HEK293 (cell line): ENCODE measurements around the gene C16orf74.

Experiments used
- CTCF ChIA-PET: fragments of 350-600 bp; formaldehyde crosslinking; extraction: SDS; loops from one replicate; lab custom pipeline; 2021; ENCODE audit warnings: antibody characterized with exemption; lab: Yijun Ruan, JAX
- POLR2A ChIA-PET: fragments of 300-600 bp; formaldehyde crosslinking; extraction: SDS; loops from one replicate; lab custom pipeline; 2020; ENCODE audit warnings: antibody characterized with exemption, inconsistent platforms; lab: Yijun Ruan, JAX
- H3K27ac ChIP-seq: fragments of 200-500 bp; sonication (Bioruptor generic); 2 replicates; pipeline ENCODE4 v1.5.1; 2014; ENCODE audit warnings: low read depth, low read length, control low read depth, inconsistent platforms; ENCODE audit errors: extremely low read depth
- H3K36me3 ChIP-seq, 2 experiments: fragments of 200-500 bp in 1 of 2; sonication (Bioruptor generic) in 1 of 2; 1 replicate in 1 of 2; 2 replicates in 1 of 2; pipeline ENCODE4 v1.5.1; 2014 to 2017; ENCODE audit warnings: inconsistent platforms in 2 of 2, low read length in 2 of 2; ENCODE audit not compliant: control insufficient read depth in 2 of 2, insufficient read depth in 1 of 2
- H3K4me1 ChIP-seq: fragments of 200-500 bp; sonication (Bioruptor generic); 2 replicates; pipeline ENCODE4 v1.5.1; 2014; ENCODE audit warnings: mild to moderate bottlenecking, low read length, inconsistent platforms; ENCODE audit not compliant: control insufficient read depth, insufficient read depth
- H3K4me3 ChIP-seq: 2 replicates; pipeline ENCODE4 v1.5.1; 2011; ENCODE audit warnings: low read depth, mild to moderate bottlenecking, control low read depth, low read length, moderate library complexity
- H3K9me3 ChIP-seq: fragments of 200-500 bp; sonication (Bioruptor generic); 2 replicates; pipeline ENCODE4 v1.5.1; 2014; ENCODE audit warnings: low read depth, low read length, inconsistent platforms; ENCODE audit not compliant: control insufficient read depth, insufficient read depth
- BCL11A ChIP-seq: fragments of 450-650 bp; formaldehyde crosslinking; IDR thresholded peaks from 2 replicates; pipeline ENCODE4 v1.5.1; 2016; ENCODE audit warnings: low read depth, missing biosample characterization, missing genetic modification characterization
- EGR2 ChIP-seq: fragments of 450-650 bp; formaldehyde crosslinking; IDR thresholded peaks from 2 replicates; pipeline ENCODE4 v1.5.1; 2016; ENCODE audit warnings: low read depth, missing biosample characterization, missing genetic modification characterization
- KLF16 ChIP-seq: fragments of 450-650 bp; formaldehyde crosslinking; IDR thresholded peaks from 2 replicates; pipeline ENCODE4 v1.5.1; 2017; ENCODE audit warnings: missing biosample characterization, missing genetic modification characterization
- KLF8 ChIP-seq: fragments of 450-650 bp; formaldehyde crosslinking; IDR thresholded peaks from 2 replicates; pipeline ENCODE4 v1.5.1; 2016; ENCODE audit warnings: missing biosample characterization, missing genetic modification characterization
- OVOL3 ChIP-seq: fragments of 450-650 bp; formaldehyde crosslinking; IDR thresholded peaks from 2 replicates; pipeline ENCODE4 v1.5.1; 2016; ENCODE audit warnings: missing biosample characterization, missing genetic modification characterization
- SP3 ChIP-seq: fragments of 450-650 bp; formaldehyde crosslinking; IDR thresholded peaks from 2 replicates; pipeline ENCODE4 v1.5.1; 2016; ENCODE audit warnings: missing biosample characterization, missing genetic modification characterization
- TRIM28 ChIP-seq: IDR thresholded peaks from 2 replicates; pipeline ENCODE4 v1.6.1; 2011; ENCODE audit warnings: low read length, control low read depth, borderline replicate concordance
- YY2 ChIP-seq: fragments of 450-650 bp; formaldehyde crosslinking; IDR thresholded peaks from 2 replicates; pipeline ENCODE4 v1.5.1; 2016; ENCODE audit warnings: missing biosample characterization, missing genetic modification characterization
- ZBTB17 ChIP-seq: fragments of 450-650 bp; formaldehyde crosslinking; IDR thresholded peaks from 2 replicates; pipeline ENCODE4 v1.5.1; 2016; ENCODE audit warnings: missing biosample characterization, missing genetic modification characterization
- ZBTB20 ChIP-seq: fragments of 450-650 bp; formaldehyde crosslinking; IDR thresholded peaks from 2 replicates; pipeline ENCODE4 v1.5.1; 2016; ENCODE audit warnings: missing biosample characterization, missing genetic modification characterization
- ZBTB8A ChIP-seq: fragments of 450-650 bp; formaldehyde crosslinking; IDR thresholded peaks from 2 replicates; pipeline ENCODE4 v1.5.1; 2016; ENCODE audit warnings: missing biosample characterization, missing genetic modification characterization
- ZFP69B ChIP-seq: fragments of 450-650 bp; formaldehyde crosslinking; IDR thresholded peaks from 2 replicates; pipeline ENCODE4 v1.5.1; 2016; ENCODE audit warnings: missing biosample characterization, missing genetic modification characterization
- ZNF324 ChIP-seq: fragments of 450-650 bp; formaldehyde crosslinking; IDR thresholded peaks from 2 replicates; pipeline ENCODE4 v1.5.1; 2016; ENCODE audit warnings: missing biosample characterization, missing genetic modification characterization
- ZNF335 ChIP-seq: fragments of 450-650 bp; formaldehyde crosslinking; conservative IDR thresholded peaks from 2 replicates; pipeline ENCODE4 v1.5.1; 2016; ENCODE audit warnings: missing biosample characterization, missing genetic modification characterization
- ZNF501 ChIP-seq: fragments of 450-650 bp; formaldehyde crosslinking; IDR thresholded peaks from 2 replicates; pipeline ENCODE4 v1.5.1; 2016; ENCODE audit warnings: missing biosample characterization, missing genetic modification characterization
- ZNF544 ChIP-seq: fragments of 450-650 bp; formaldehyde crosslinking; IDR thresholded peaks from 2 replicates; pipeline ENCODE4 v1.5.0; 2017; ENCODE audit warnings: missing biosample characterization, missing genetic modification characterization
- ZNF76 ChIP-seq: fragments of 450-650 bp; formaldehyde crosslinking; IDR thresholded peaks from 2 replicates; pipeline ENCODE4; 2016; ENCODE audit warnings: low read depth, missing biosample characterization, missing genetic modification characterization, borderline replicate concordance
- ZSCAN30 ChIP-seq: fragments of 450-650 bp; IDR thresholded peaks from 2 replicates; pipeline ENCODE4 v1.5.1; 2018; ENCODE audit warnings: missing biosample characterization, mild to moderate bottlenecking, missing genetic modification characterization, moderate library complexity
- ZXDB ChIP-seq: fragments of 450-650 bp; formaldehyde crosslinking; IDR thresholded peaks from 2 replicates; pipeline ENCODE4 v1.5.1; 2016; ENCODE audit warnings: missing biosample characterization, missing genetic modification characterization
- TF ChIP-seq, protein P1 (sequence below): fragments of 450-650 bp; formaldehyde crosslinking; IDR thresholded peaks from 2 replicates; pipeline ENCODE4 v1.5.1; 2016; ENCODE audit warnings: missing biosample characterization, missing genetic modification characterization
- TF ChIP-seq, protein P2 (sequence below): fragments of 450-650 bp; formaldehyde crosslinking; IDR thresholded peaks from 2 replicates; pipeline ENCODE4 v1.5.1; 2016; ENCODE audit warnings: missing biosample characterization, missing genetic modification characterization
- TF ChIP-seq, protein P3 (sequence below): fragments of 450-650 bp; formaldehyde crosslinking; optimal IDR thresholded peaks from 2 replicates; pipeline ENCODE3; 2016; ENCODE audit warnings: missing biosample characterization, mild to moderate bottlenecking, missing genetic modification characterization
- TF ChIP-seq, protein P4 (sequence below): fragments of 450-650 bp; formaldehyde crosslinking; IDR thresholded peaks from 2 replicates; pipeline ENCODE4 v1.5.1; 2016; ENCODE audit warnings: missing biosample characterization, missing genetic modification characterization
- TF ChIP-seq, protein P5 (sequence below): fragments of 450-650 bp; formaldehyde crosslinking; IDR thresholded peaks from 2 replicates; pipeline ENCODE4 v1.5.1; 2016; ENCODE audit warnings: missing biosample characterization, missing genetic modification characterization, low read depth
- TF ChIP-seq, protein P6 (sequence below): fragments of 450-650 bp; formaldehyde crosslinking; IDR thresholded peaks from 2 replicates; pipeline ENCODE4 v1.5.1; 2016; ENCODE audit warnings: missing biosample characterization, missing genetic modification characterization
- TF ChIP-seq, protein P7 (sequence below): sonication (generic); formaldehyde crosslinking; IDR thresholded peaks from 2 replicates; pipeline ENCODE4 v1.8.1; 2022; ENCODE audit warnings: mild to moderate bottlenecking, moderate library complexity, missing genetic modification reagents

C16orf74 gene

DNA sequence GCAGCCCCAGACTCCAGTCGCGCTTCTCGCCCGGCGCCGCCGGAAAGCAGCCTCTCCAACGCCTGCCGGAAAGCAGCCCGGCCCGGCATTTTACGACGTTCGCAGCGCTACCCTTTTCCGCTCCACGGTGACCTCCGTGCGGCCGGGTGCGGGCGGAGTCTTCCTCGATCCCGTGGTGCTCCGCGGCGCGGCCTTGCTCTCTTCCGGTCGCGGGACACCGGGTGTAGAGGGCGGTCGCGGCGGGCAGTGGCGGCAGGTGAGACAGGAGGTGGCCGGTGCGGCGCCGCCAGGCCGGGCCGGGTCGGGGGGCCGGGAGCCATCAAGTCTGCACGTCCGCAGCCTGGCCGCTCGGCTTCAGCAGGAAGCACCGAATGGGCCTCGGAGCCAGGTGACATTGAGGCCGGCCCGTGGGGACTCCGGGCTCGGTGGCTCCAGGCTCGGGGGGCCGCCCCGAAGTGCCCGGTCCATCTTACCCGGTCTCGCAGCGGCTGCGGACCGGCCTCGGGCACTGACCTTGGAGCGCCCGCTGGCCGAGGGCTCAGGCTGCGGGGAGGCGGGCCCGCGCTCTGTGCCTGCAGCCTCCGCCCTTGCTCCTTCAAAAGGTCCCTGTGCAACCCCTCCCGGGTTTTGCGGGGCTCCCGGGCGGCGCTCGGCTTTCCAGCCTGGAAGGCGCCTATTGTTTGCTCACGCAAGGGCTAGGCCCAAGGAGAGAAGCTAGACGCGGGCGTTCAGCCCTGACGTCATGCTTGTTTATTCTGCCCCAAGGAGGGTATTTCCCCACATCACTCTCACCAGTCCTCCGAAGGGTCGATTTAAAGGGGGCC lies 48.8 kb upstream of the C16orf74 start, which contains the start of the genes COX4I1 and EMC8:
COX4I1 (plus strand) TSS at position 199 of the 824 bp plus-strand sequence. CDS start 1,511 bp downstream, outside the sequence.
EMC8 (minus strand) TSS at position 48 of the 824 bp plus-strand sequence. CDS start 249 bp downstream, outside the sequence.
- H3K36me3 ChIP-seq = peaks cover 14 to 67% of the 10 kb centered on the region in 2 experiments; a peak in 2 of 3 replicates
- peak within 1 kb of the TSS; percentile 91 for H3K4me3 ChIP-seq
- peaks cover 3% of the 10 kb centered on the region for H3K4me1 ChIP-seq
- CTCF ChIA-PET = interaction anchor here (0.6 kb wide), 2 partner anchors 34 to 715 kb away, joined by 3 to 4 read pairs; no protein-coding TSS in a partner anchor
- H3K9me3 ChIP-seq = no peaks in the 10 kb centered on the region
- POLR2A ChIA-PET = no interaction called here
- H3K27ac ChIP-seq = peak within 1 kb of the TSS; percentile 89
- peak; percentile 17; the same call in 1 of the 2 replicates for TF ChIP-seq BCL11A
- TF ChIP-seq ZXDB = peak; percentile 64
- no peak for TF ChIP-seq EGR2 (tag by site-specific recombination)
- TF ChIP-seq ZSCAN30 (tag by site-specific recombination) = peak; percentile 64; the same call in 1 of the 2 replicates
- peak; percentile 18; the same call in 1 of the 2 replicates for TF ChIP-seq KLF16 (tag by site-specific recombination)
- TF ChIP-seq, protein P1, sequence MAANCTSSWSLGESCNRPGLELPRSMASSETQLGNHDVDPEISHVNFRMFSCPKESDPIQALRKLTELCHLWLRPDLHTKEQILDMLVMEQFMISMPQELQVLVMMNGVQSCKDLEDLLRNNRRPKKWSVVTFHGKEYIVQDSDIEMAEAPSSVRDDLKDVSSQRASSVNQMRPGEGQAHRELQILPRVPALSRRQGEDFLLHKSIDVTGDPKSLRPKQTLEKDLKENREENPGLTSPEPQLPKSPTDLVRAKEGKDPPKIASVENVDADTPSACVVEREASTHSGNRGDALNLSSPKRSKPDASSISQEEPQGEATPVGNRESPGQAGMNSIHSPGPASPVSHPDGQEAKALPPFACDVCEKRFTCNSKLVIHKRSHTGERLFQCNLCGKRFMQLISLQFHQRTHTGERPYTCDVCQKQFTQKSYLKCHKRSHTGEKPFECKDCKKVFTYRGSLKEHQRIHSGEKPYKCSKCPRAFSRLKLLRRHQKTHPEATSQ (tag by site-specific recombination) = 0 out of 2 replicates have a peak, but pooled peaks have one; percentile 38
- TF ChIP-seq, protein P2, sequence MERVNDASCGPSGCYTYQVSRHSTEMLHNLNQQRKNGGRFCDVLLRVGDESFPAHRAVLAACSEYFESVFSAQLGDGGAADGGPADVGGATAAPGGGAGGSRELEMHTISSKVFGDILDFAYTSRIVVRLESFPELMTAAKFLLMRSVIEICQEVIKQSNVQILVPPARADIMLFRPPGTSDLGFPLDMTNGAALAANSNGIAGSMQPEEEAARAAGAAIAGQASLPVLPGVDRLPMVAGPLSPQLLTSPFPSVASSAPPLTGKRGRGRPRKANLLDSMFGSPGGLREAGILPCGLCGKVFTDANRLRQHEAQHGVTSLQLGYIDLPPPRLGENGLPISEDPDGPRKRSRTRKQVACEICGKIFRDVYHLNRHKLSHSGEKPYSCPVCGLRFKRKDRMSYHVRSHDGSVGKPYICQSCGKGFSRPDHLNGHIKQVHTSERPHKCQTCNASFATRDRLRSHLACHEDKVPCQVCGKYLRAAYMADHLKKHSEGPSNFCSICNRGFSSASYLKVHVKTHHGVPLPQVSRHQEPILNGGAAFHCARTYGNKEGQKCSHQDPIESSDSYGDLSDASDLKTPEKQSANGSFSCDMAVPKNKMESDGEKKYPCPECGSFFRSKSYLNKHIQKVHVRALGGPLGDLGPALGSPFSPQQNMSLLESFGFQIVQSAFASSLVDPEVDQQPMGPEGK = 0 out of 2 replicates have a peak, but pooled peaks have one; percentile 19
- TF ChIP-seq SP3 (tag by site-specific recombination) = peak; percentile 22; the same call in 1 of the 2 replicates
- TF ChIP-seq, protein P3, sequence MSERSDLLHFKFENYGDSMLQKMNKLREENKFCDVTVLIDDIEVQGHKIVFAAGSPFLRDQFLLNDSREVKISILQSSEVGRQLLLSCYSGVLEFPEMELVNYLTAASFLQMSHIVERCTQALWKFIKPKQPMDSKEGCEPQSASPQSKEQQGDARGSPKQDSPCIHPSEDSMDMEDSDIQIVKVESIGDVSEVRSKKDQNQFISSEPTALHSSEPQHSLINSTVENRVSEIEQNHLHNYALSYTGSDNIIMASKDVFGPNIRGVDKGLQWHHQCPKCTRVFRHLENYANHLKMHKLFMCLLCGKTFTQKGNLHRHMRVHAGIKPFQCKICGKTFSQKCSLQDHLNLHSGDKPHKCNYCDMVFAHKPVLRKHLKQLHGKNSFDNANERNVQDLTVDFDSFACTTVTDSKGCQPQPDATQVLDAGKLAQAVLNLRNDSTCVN (tag by site-specific recombination) = peak; percentile 79
- TF ChIP-seq, protein P4, sequence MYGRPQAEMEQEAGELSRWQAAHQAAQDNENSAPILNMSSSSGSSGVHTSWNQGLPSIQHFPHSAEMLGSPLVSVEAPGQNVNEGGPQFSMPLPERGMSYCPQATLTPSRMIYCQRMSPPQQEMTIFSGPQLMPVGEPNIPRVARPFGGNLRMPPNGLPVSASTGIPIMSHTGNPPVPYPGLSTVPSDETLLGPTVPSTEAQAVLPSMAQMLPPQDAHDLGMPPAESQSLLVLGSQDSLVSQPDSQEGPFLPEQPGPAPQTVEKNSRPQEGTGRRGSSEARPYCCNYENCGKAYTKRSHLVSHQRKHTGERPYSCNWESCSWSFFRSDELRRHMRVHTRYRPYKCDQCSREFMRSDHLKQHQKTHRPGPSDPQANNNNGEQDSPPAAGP (tag by site-specific recombination) = 0 out of 2 replicates have a peak, but pooled peaks have one; percentile 25
- TF ChIP-seq ZNF335 = peak; percentile 26
- TF ChIP-seq YY2 = peak; percentile 46
- TF ChIP-seq, protein P5, sequence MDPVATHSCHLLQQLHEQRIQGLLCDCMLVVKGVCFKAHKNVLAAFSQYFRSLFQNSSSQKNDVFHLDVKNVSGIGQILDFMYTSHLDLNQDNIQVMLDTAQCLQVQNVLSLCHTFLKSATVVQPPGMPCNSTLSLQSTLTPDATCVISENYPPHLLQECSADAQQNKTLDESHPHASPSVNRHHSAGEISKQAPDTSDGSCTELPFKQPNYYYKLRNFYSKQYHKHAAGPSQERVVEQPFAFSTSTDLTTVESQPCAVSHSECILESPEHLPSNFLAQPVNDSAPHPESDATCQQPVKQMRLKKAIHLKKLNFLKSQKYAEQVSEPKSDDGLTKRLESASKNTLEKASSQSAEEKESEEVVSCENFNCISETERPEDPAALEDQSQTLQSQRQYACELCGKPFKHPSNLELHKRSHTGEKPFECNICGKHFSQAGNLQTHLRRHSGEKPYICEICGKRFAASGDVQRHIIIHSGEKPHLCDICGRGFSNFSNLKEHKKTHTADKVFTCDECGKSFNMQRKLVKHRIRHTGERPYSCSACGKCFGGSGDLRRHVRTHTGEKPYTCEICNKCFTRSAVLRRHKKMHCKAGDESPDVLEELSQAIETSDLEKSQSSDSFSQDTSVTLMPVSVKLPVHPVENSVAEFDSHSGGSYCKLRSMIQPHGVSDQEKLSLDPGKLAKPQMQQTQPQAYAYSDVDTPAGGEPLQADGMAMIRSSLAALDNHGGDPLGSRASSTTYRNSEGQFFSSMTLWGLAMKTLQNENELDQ (tag by site-specific recombination) = no peak
- no peak for TF ChIP-seq TRIM28
- TF ChIP-seq ZBTB17 (tag by site-specific recombination) = peak; percentile 76
- TF ChIP-seq ZNF324 (tag by site-specific recombination) = no peak
- TF ChIP-seq ZBTB8A (tag by site-specific recombination) = peak; percentile 55
- TF ChIP-seq OVOL3 (tag by site-specific recombination) = no peak
- TF ChIP-seq ZFP69B (tag by site-specific recombination) = no peak
- TF ChIP-seq KLF8 = peak; percentile 29; the same call in 1 of the 2 replicates
- 0 out of 2 replicates have a peak, but pooled peaks have one; percentile 16 for TF ChIP-seq ZNF501 (tag by site-specific recombination)
- peak; percentile 84 for TF ChIP-seq ZBTB20 (tag by site-specific recombination)
- TF ChIP-seq, protein P6, sequence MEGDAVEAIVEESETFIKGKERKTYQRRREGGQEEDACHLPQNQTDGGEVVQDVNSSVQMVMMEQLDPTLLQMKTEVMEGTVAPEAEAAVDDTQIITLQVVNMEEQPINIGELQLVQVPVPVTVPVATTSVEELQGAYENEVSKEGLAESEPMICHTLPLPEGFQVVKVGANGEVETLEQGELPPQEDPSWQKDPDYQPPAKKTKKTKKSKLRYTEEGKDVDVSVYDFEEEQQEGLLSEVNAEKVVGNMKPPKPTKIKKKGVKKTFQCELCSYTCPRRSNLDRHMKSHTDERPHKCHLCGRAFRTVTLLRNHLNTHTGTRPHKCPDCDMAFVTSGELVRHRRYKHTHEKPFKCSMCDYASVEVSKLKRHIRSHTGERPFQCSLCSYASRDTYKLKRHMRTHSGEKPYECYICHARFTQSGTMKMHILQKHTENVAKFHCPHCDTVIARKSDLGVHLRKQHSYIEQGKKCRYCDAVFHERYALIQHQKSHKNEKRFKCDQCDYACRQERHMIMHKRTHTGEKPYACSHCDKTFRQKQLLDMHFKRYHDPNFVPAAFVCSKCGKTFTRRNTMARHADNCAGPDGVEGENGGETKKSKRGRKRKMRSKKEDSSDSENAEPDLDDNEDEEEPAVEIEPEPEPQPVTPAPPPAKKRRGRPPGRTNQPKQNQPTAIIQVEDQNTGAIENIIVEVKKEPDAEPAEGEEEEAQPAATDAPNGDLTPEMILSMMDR (tag by site-specific recombination) = peak; percentile 15; the same call in 1 of the 2 replicates
- TF ChIP-seq, protein P7, sequence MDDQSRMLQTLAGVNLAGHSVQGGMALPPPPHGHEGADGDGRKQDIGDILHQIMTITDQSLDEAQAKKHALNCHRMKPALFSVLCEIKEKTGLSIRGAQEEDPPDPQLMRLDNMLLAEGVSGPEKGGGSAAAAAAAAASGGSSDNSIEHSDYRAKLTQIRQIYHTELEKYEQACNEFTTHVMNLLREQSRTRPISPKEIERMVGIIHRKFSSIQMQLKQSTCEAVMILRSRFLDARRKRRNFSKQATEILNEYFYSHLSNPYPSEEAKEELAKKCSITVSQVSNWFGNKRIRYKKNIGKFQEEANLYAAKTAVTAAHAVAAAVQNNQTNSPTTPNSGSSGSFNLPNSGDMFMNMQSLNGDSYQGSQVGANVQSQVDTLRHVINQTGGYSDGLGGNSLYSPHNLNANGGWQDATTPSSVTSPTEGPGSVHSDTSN (CRISPR knock-in tag) = no peak; the same call in 1 of the 2 replicates
- TF ChIP-seq ZNF76 (tag by site-specific recombination) = peak; percentile 91
- no peak for TF ChIP-seq ZNF544 (tag by site-specific recombination)
